K562 (cell line): ENCODE measurements around the gene DTL. TPM values are rescaled to one million over a fixed set of nuclear protein-coding genes. Genes with fewer than 3 reads are reported as not detected.

Experiments used
- CHD2 ChIP-seq: IDR thresholded peaks from 2 replicates; pipeline ENCODE4 v1.6.1; 2011; ENCODE audit warnings: low read depth, low read length
- ERF ChIP-seq: fragments of 450-650 bp; formaldehyde crosslinking; IDR thresholded peaks from 2 replicates; pipeline ENCODE4 v1.4.0; 2020; ENCODE audit warnings: mild to moderate bottlenecking, mixed read lengths
- ETV5 ChIP-seq: sonication (generic); formaldehyde crosslinking; IDR thresholded peaks from 2 replicates; pipeline ENCODE4 v1.4.0; 2020; ENCODE audit warnings: low read depth, mild to moderate bottlenecking, missing genetic modification reagents
- RCOR1 ChIP-seq, 2 experiments: IDR thresholded peaks; 2 replicates each; pipeline ENCODE4 v1.6.1; 2012; ENCODE audit warnings: low read depth in 2 of 2, low read length in 2 of 2, borderline replicate concordance in 1 of 2, improper control_type of control experiment in 1 of 2
- RHOXF2B ChIP-seq: fragments of 250-450 bp; sonication (Bioruptor Pico); conservative IDR thresholded peaks from 2 replicates; pipeline ENCODE4 v1.5.1; 2021
- SIX5 ChIP-seq, 2 experiments: IDR thresholded peaks; 2 replicates each; pipeline ENCODE4 v1.6.1; 2011; ENCODE audit warnings: low read length in 2 of 2, borderline replicate concordance in 1 of 2, low read depth in 1 of 2, mild to moderate bottlenecking in 1 of 2, moderate library complexity in 1 of 2; ENCODE audit not compliant: insufficient read depth in 1 of 2
- SLC30A9 ChIP-seq: fragments of 250-450 bp; sonication (Bioruptor Pico); IDR thresholded peaks from 2 replicates; pipeline ENCODE4 v1.8.0; 2022; ENCODE audit warnings: mild to moderate bottlenecking, moderate library complexity
- SMARCA4 ChIP-seq: fragments of 450-650 bp; IDR thresholded peaks from 2 replicates; pipeline ENCODE4 v1.6.1; 2016
- SMARCC2 ChIP-seq: fragments of 450-650 bp; IDR thresholded peaks from 2 replicates; pipeline ENCODE4 v1.6.1; 2017; ENCODE audit warnings: antibody characterized with exemption, moderate library complexity, mild to moderate bottlenecking, low read depth
- XRCC5 ChIP-seq: fragments of 200-400 bp; formaldehyde crosslinking; IDR thresholded peaks from 2 replicates; pipeline ENCODE4 v1.6.1; 2017; ENCODE audit warnings: low read depth, mild to moderate bottlenecking, low read length
- ZNF212 ChIP-seq: fragments of 450-650 bp; formaldehyde crosslinking; IDR thresholded peaks from 2 replicates; pipeline ENCODE4 v1.4.0; 2020; ENCODE audit warnings: mild to moderate bottlenecking
- ZSCAN32 ChIP-seq: fragments of 450-650 bp; formaldehyde crosslinking; IDR thresholded peaks from 2 replicates; pipeline ENCODE4 v1.4.0; 2020; ENCODE audit warnings: mild to moderate bottlenecking, moderate library complexity
- polyA plus RNA-seq, 8 experiments: library from polyadenylated mRNA; depleted of rRNA in 4 of 8; stranded (reverse) in 5 of 8; unstranded in 3 of 8; fragments of >200 nt; fragmentation: Nextera tagmentation in 2 of 8; fragmentation: Illumina TruSeq in 1 of 8; extraction: Ambion mirVana in 2 of 8; extraction: Trizol in 1 of 8; gene quantifications; 2 replicates each; pipeline versions ENCODE4 v1.2.1 to v1.2.3, GENCODE V29; 2011 to 2014; ENCODE audit warnings: inconsistent platforms in 1 of 8, missing spikeins in 1 of 8
- total RNA-seq, 7 experiments: library from RNA; depleted of rRNA in 6 of 7; stranded (reverse); fragments of >200 nt in 6 of 7; fragmentation: Illumina TruSeq in 2 of 7; extraction: Trizol in 2 of 7; gene quantifications; 2 replicates each; pipeline versions ENCODE4 v1.2.1 to v1.2.3, GENCODE V29; 2011 to 2021; ENCODE audit warnings: low replicate concordance in 1 of 7
- TF ChIP-seq, protein P1 (sequence below): fragments of 450-650 bp; IDR thresholded peaks from 2 replicates; pipeline ENCODE4 v1.6.1; 2016; ENCODE audit warnings: mild to moderate bottlenecking, moderate library complexity
- TF ChIP-seq, protein P2 (sequence below), 2 experiments: fragments of 450-650 bp in 1 of 2; sonication (generic) in 1 of 2; formaldehyde crosslinking in 1 of 2; IDR thresholded peaks in 1 of 2; conservative IDR thresholded peaks in 1 of 2; 2 replicates each; pipeline versions ENCODE4 v1.6.1 to v1.8.1; 2016 to 2023; ENCODE audit warnings: mild to moderate bottlenecking in 2 of 2, moderate library complexity in 2 of 2, inconsistent platforms in 1 of 2, missing genetic modification reagents in 1 of 2

DTL gene
- total and polyA plus RNA-seq, 9 of the 15 experiments (the other 6 are each of a cell fraction or from before 2014, with no cell fraction given), result 38.3 to 81.0 (median 63.2) TPM

DNA sequence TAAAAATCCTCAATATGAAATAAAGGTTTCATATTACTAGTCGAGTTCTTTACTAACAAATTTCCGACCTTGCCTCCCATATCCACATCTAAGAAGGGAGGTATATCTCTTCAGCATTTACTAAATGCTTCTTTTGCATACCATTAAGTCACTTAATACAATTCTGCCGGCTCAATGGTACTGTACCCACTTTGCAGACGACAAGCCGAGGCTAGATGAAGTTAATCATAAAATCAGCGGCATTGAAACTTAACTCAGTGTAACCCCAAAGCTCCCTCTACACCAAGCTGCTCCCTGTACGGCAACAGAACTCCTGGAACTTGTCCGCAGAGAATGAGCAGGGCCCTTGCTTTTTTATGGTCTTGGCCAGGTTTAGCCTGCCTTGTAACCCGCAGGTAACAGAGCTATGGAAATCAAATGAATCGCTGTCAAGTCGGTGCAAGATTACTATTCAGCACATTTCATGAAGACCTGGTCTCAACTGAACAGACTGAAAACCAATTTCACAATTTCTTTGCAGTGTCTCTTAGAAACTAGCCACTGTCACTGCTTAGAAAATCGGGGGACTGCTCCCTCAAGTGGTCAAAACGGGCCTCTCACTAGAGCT, 929 bp upstream of the DTL start (continued):
- no peak for TF ChIP-seq ZSCAN32 (CRISPR knock-in tag)
- no peak for TF ChIP-seq ZNF212
- no peak for TF ChIP-seq ETV5
- peak; percentile 94; the same call in 1 of the 2 replicates for TF ChIP-seq XRCC5
- TF ChIP-seq SLC30A9, result no peak
- 0 out of 2 replicates have a peak, but pooled peaks have one; percentile 50 for TF ChIP-seq SMARCA4
- TF ChIP-seq ERF (CRISPR knock-in tag), result no peak
- TF ChIP-seq CHD2, result 0 out of 2 replicates have a peak, but pooled peaks have one; percentile 21
- TF ChIP-seq SMARCC2, result 0 out of 2 replicates have a peak, but pooled peaks have one; percentile 15
- TF ChIP-seq, protein P1, sequence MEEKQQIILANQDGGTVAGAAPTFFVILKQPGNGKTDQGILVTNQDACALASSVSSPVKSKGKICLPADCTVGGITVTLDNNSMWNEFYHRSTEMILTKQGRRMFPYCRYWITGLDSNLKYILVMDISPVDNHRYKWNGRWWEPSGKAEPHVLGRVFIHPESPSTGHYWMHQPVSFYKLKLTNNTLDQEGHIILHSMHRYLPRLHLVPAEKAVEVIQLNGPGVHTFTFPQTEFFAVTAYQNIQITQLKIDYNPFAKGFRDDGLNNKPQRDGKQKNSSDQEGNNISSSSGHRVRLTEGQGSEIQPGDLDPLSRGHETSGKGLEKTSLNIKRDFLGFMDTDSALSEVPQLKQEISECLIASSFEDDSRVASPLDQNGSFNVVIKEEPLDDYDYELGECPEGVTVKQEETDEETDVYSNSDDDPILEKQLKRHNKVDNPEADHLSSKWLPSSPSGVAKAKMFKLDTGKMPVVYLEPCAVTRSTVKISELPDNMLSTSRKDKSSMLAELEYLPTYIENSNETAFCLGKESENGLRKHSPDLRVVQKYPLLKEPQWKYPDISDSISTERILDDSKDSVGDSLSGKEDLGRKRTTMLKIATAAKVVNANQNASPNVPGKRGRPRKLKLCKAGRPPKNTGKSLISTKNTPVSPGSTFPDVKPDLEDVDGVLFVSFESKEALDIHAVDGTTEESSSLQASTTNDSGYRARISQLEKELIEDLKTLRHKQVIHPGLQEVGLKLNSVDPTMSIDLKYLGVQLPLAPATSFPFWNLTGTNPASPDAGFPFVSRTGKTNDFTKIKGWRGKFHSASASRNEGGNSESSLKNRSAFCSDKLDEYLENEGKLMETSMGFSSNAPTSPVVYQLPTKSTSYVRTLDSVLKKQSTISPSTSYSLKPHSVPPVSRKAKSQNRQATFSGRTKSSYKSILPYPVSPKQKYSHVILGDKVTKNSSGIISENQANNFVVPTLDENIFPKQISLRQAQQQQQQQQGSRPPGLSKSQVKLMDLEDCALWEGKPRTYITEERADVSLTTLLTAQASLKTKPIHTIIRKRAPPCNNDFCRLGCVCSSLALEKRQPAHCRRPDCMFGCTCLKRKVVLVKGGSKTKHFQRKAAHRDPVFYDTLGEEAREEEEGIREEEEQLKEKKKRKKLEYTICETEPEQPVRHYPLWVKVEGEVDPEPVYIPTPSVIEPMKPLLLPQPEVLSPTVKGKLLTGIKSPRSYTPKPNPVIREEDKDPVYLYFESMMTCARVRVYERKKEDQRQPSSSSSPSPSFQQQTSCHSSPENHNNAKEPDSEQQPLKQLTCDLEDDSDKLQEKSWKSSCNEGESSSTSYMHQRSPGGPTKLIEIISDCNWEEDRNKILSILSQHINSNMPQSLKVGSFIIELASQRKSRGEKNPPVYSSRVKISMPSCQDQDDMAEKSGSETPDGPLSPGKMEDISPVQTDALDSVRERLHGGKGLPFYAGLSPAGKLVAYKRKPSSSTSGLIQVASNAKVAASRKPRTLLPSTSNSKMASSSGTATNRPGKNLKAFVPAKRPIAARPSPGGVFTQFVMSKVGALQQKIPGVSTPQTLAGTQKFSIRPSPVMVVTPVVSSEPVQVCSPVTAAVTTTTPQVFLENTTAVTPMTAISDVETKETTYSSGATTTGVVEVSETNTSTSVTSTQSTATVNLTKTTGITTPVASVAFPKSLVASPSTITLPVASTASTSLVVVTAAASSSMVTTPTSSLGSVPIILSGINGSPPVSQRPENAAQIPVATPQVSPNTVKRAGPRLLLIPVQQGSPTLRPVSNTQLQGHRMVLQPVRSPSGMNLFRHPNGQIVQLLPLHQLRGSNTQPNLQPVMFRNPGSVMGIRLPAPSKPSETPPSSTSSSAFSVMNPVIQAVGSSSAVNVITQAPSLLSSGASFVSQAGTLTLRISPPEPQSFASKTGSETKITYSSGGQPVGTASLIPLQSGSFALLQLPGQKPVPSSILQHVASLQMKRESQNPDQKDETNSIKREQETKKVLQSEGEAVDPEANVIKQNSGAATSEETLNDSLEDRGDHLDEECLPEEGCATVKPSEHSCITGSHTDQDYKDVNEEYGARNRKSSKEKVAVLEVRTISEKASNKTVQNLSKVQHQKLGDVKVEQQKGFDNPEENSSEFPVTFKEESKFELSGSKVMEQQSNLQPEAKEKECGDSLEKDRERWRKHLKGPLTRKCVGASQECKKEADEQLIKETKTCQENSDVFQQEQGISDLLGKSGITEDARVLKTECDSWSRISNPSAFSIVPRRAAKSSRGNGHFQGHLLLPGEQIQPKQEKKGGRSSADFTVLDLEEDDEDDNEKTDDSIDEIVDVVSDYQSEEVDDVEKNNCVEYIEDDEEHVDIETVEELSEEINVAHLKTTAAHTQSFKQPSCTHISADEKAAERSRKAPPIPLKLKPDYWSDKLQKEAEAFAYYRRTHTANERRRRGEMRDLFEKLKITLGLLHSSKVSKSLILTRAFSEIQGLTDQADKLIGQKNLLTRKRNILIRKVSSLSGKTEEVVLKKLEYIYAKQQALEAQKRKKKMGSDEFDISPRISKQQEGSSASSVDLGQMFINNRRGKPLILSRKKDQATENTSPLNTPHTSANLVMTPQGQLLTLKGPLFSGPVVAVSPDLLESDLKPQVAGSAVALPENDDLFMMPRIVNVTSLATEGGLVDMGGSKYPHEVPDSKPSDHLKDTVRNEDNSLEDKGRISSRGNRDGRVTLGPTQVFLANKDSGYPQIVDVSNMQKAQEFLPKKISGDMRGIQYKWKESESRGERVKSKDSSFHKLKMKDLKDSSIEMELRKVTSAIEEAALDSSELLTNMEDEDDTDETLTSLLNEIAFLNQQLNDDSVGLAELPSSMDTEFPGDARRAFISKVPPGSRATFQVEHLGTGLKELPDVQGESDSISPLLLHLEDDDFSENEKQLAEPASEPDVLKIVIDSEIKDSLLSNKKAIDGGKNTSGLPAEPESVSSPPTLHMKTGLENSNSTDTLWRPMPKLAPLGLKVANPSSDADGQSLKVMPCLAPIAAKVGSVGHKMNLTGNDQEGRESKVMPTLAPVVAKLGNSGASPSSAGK, result no peak
- TF ChIP-seq, protein P2, sequence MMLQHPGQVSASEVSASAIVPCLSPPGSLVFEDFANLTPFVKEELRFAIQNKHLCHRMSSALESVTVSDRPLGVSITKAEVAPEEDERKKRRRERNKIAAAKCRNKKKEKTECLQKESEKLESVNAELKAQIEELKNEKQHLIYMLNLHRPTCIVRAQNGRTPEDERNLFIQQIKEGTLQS (IDR thresholded peaks at IDR 0.05), result no peak
- TF ChIP-seq, protein P2 (CRISPR knock-in tag; conservative IDR thresholded peaks at IDR 0.05), result no peak
- TF ChIP-seq SIX5 (IDR thresholded peaks at IDR 0.05; ENCODE audit: borderline replicate concordance in 1 of 2, insufficient read depth in 1 of 2, low read depth in 1 of 2, low read length in 2 of 2), result 0 out of 4 replicates have a peak, but pooled peaks of 1 of the 2 experiments have one; percentile 24
- peak in 1 of 2 experiments; percentile 12; a peak in 1 of 4 replicates for TF ChIP-seq RCOR1 (IDR thresholded peaks at IDR 0.05; ENCODE audit: borderline replicate concordance in 1 of 2, low read depth in 2 of 2, low read length in 2 of 2)
- 0 out of 2 replicates have a peak, but pooled peaks have one; percentile 11 for TF ChIP-seq RHOXF2B (CRISPR knock-in tag)
